GM12891 (cell line): Measurements from ENCODE around the gene SERP2.

Experiments
- PAX5 ChIP-seq: IDR thresholded peaks from 2 replicates; pipeline ENCODE4 v1.6.1; 2011; ENCODE audit warnings: low read length, moderate library complexity, mild to moderate bottlenecking; ENCODE audit not compliant: insufficient read depth, severe bottlenecking
- POLR2A ChIP-seq: IDR thresholded peaks from 2 replicates; pipeline ENCODE4 v1.6.1; 2011; ENCODE audit warnings: low read depth, low read length, control low read depth
- POLR2AphosphoS5 ChIP-seq: IDR thresholded peaks from 2 replicates; pipeline ENCODE4 v1.6.1; 2011; ENCODE audit warnings: low read depth, low read length, control low read depth
- SPI1 ChIP-seq: IDR thresholded peaks from 2 replicates; pipeline ENCODE4 v1.6.1; 2011; ENCODE audit warnings: low read depth, low read length, control low read depth
- TAF1 ChIP-seq: IDR thresholded peaks from 2 replicates; pipeline ENCODE4 v1.6.1; 2011; ENCODE audit warnings: low read depth, low read length, control low read depth

- TF ChIP-seq POLR2A, result no peak
- no peak for TF ChIP-seq SPI1
- no peak for TF ChIP-seq POLR2AphosphoS5
- no peak for TF ChIP-seq TAF1
- no peak for TF ChIP-seq PAX5
Observed at GRCh38 chr13:44415815-44416214, 42.2 kb downstream of the SERP2 start.
